ENCODE measurements around the gene LRP10. TPM values are rescaled to one million over a fixed set of nuclear protein-coding genes. Genes with fewer than 3 reads are reported as not detected.
A peak's percentile ranks its signal among the peaks of the same experiment; 100 is the strongest.

LRP10 gene
- total and polyA plus RNA-seq, 2 of the 4 experiments (the other 2 are of a cell fraction): 25.1 to 118 TPM

DNA sequence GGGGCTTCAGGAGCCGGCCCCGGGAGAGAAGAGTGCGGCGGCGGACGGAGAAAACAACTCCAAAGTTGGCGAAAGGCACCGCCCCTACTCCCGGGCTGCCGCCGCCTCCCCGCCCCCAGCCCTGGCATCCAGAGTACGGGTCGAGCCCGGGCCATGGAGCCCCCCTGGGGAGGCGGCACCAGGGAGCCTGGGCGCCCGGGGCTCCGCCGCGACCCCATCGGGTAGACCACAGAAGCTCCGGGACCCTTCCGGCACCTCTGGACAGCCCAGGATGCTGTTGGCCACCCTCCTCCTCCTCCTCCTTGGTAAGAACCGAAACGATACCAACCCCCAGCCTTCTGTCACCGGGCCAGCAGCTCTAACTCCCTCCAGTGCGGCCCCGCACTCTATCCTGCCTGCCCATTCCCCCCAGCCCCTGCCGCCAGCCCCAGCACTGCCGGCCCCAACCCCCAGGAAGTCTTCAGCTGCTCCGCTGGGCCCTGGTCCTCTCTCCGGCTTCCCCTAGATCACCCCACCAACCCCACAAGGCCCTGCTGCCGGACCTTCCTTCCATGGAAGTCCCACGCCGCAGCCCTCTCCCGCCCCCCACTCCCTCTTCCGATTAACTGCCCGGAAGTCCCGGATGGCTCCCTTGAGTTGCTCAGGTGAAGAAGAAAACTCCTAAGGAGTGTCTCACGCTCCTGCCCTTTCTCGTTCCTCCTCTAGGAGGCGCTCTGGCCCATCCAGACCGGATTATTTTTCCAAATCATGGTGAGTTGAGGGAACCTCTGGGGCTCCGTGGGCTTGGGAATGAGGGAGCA is 693 bp downstream of the LRP10 start:
- BruUV-seq (replicated peaks): no TSS peak
- in situ Hi-C loops (cut with MboI; ENCODE audit: low sequenced_read_pairs): loop anchor here (25.0 kb wide), 1 partner anchor 485 kb away; no protein-coding TSS in a partner anchor
- TF ChIP-seq POLR2A (IDR thresholded peaks at IDR 0.05; ENCODE audit: low read depth, low read length) (no peak), MAZ (IDR thresholded peaks at IDR 0.05; ENCODE audit: borderline replicate concordance, low read depth, low read length) (peak; percentile 19; the same call in 1 of the 2 replicates), RFX5 (IDR thresholded peaks at IDR 0.05; ENCODE audit: low read depth, low read length) (no peak), CHD1 (IDR thresholded peaks at IDR 0.05; ENCODE audit: low read depth, low read length) (no peak), MXI1 (IDR thresholded peaks at IDR 0.05; ENCODE audit: borderline replicate concordance, low read depth, low read length) (peak; percentile 27; the same call in 1 of the 2 replicates), FOS (IDR thresholded peaks at IDR 0.05; ENCODE audit: low read depth, low read length) (no peak), CEBPB (IDR thresholded peaks at IDR 0.05; ENCODE audit: low read depth, low read length) (no peak), SMC3 (IDR thresholded peaks at IDR 0.05; ENCODE audit: low read depth, low read length) (peak; percentile 48), NFE2L2 (IDR thresholded peaks at IDR 0.05; ENCODE audit: low read depth, low read length) (peak; percentile 55; the same call in 1 of the 2 replicates), BHLHE40 (IDR thresholded peaks at IDR 0.05; ENCODE audit: low read depth, low read length) (no peak), RAD21 (IDR thresholded peaks at IDR 0.05; ENCODE audit: low read length) (peak; percentile 72), MAFK (IDR thresholded peaks at IDR 0.05; ENCODE audit: low read depth, low read length) (no peak), RCOR1 (IDR thresholded peaks at IDR 0.05; ENCODE audit: insufficient replicate concordance, low read length) (no peak)
- TF ChIP-seq, protein P1, sequence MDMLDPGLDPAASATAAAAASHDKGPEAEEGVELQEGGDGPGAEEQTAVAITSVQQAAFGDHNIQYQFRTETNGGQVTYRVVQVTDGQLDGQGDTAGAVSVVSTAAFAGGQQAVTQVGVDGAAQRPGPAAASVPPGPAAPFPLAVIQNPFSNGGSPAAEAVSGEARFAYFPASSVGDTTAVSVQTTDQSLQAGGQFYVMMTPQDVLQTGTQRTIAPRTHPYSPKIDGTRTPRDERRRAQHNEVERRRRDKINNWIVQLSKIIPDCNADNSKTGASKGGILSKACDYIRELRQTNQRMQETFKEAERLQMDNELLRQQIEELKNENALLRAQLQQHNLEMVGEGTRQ (IDR thresholded peaks at IDR 0.05; ENCODE audit: low read depth, low read length): no peak
- TF ChIP-seq, protein P2, sequence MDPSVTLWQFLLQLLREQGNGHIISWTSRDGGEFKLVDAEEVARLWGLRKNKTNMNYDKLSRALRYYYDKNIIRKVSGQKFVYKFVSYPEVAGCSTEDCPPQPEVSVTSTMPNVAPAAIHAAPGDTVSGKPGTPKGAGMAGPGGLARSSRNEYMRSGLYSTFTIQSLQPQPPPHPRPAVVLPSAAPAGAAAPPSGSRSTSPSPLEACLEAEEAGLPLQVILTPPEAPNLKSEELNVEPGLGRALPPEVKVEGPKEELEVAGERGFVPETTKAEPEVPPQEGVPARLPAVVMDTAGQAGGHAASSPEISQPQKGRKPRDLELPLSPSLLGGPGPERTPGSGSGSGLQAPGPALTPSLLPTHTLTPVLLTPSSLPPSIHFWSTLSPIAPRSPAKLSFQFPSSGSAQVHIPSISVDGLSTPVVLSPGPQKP (IDR thresholded peaks at IDR 0.05; ENCODE audit: borderline replicate concordance, low read depth, low read length): no peak

More for the DNA sequence above, 693 bp downstream of the LRP10 start:
- peak overlapping the region; percentile 33 for H4K5ac ChIP-seq (ENCODE audit: low read depth, low read length)
- peak overlapping the region; percentile 90 for H3K4me2 ChIP-seq (ENCODE audit: low read depth, low read length)
- intact Hi-C loops (cut with micrococcal nuclease) (loop anchor here (1.0 to 5.0 kb wide), 4 partner anchors 15 to 110 kb away; partner anchors contain the start of gene AJUBA), dilution Hi-C loops (cut with HindIII; ENCODE audit: low sequenced_read_pairs, unreplicated experiment) (no loop called here)
- H2AFZ ChIP-seq (replicated peaks; ENCODE audit: low read length, poor library complexity): peak overlapping the region; percentile 92
- DNase-seq (peak; percentile 81), ATAC-seq (ENCODE audit: low read depth) (peak; percentile 63)
- H3K18ac ChIP-seq (ENCODE audit: low read depth, low read length): peak overlapping the region; percentile 19
- H2AK9ac ChIP-seq (replicated peaks; ENCODE audit: low read depth, low read length, poor library complexity): peak overlapping the region; percentile 97
- H4K8ac ChIP-seq (ENCODE audit: low read depth in 2 of 2, low read length in 2 of 2): peak overlapping the region in 1 of 2 experiments; percentile 65; a peak in 2 of 4 replicates
- peak overlapping the region; percentile 41 for H2AK5ac ChIP-seq (ENCODE audit: low read depth, low read length)
- H3K36me3 ChIP-seq (ENCODE audit: control insufficient read depth, insufficient read depth, low read length): peaks cover 30% of the 10 kb centered on the region
- peak overlapping the region; percentile 33; the same call in 1 of the 2 replicates for H2BK120ac ChIP-seq (ENCODE audit: low read depth, low read length)
- 0 out of 2 replicates have a peak, but pooled peaks cover 3% of the 10 kb centered on the region for H3K9me1 ChIP-seq (ENCODE audit: insufficient read depth, low read length)
- peaks cover 9% of the 10 kb centered on the region for H4K20me1 ChIP-seq (ENCODE audit: insufficient read depth, low read length)
- peak overlapping the region; percentile 84 for H3K56ac ChIP-seq (ENCODE audit: extremely low read depth, insufficient read depth, low read length)
- H2BK15ac ChIP-seq (ENCODE audit: low read depth, low read length): no peak overlapping the region
- ChIA-PET POLR2A (ENCODE audit: unreplicated experiment) (interaction anchor here (0.7 kb wide), 1 partner anchor 671 kb away, joined by 3 read pairs; no protein-coding TSS in a partner anchor), CTCF (interaction anchor here (0.6 to 1.9 kb wide), 14 partner anchors 9 to 322 kb away, joined by 3 to 10 read pairs (median 4); partner anchors contain the start of gene REM2)
- H3K4me1 ChIP-seq (ENCODE audit: control insufficient read depth, insufficient read depth, low read length): peaks cover 3% of the 10 kb centered on the region; the same call in 1 of the 2 replicates
- H3K9ac ChIP-seq (ENCODE audit: low read depth, low read length): peak overlapping the region; percentile 92
- H3K79me1 ChIP-seq (ENCODE audit: low read depth in 1 of 2, low read length in 2 of 2): peaks cover 20 to 32% of the 10 kb centered on the region in 2 experiments; a peak in 3 of 4 replicates
- WGBS, 2 experiments (ENCODE audit: extremely low coverage in 2 of 2, insufficient read length in 1 of 2): 0% methylated on average over 23 of the region's 45 CpGs; no CpG with 5 or more reads in 1 of the 2 experiments
- H3K4ac ChIP-seq (ENCODE audit: low read depth, low read length): peak overlapping the region; percentile 75
- no peaks in the 10 kb centered on the region for H3K9me3 ChIP-seq (ENCODE audit: control insufficient read depth, insufficient read depth, low read length)
- H3K27ac ChIP-seq (ENCODE audit: insufficient read depth, low read length): peak overlapping the region; percentile 84
- H3K27me3 ChIP-seq (ENCODE audit: control insufficient read depth, insufficient read depth, low read length): no peaks in the 10 kb centered on the region
- H2BK20ac ChIP-seq (ENCODE audit: low read depth, low read length): no peak overlapping the region
- peak overlapping the region; percentile 64 for H3K23ac ChIP-seq (ENCODE audit: low read depth, low read length)
- peak overlapping the region; percentile 79 for H3K4me3 ChIP-seq (ENCODE audit: insufficient read depth, low read depth, low read length)
- peak overlapping the region; percentile 66 for H4K91ac ChIP-seq (ENCODE audit: insufficient read depth, low read depth, low read length)
- H3K14ac ChIP-seq (replicated peaks; ENCODE audit: low read depth, low read length): peak overlapping the region; percentile 87
- H2BK5ac ChIP-seq (ENCODE audit: low read depth, low read length, poor library complexity, severe bottlenecking): peak overlapping the region; percentile 84
